ENCODE data around the gene SMIM15.

- TF ChIP-seq CTCF (IDR thresholded peaks at IDR 0.05) (no peak), POLR2A (IDR thresholded peaks at IDR 0.05) (no peak)
Observed at GRCh38 chr5:61177716-61178115, 15.4 kb upstream of the SMIM15 start.
